Progenitor cell of endocrine pancreas (in vitro differentiated cells): Measurements from ENCODE around the gene STRADA. TPM values are rescaled to one million over a fixed set of nuclear protein-coding genes. Genes with fewer than 3 reads are reported as not detected.

ENCODE experiments used
- DNase-seq: peaks from one replicate; pipeline ENCODE4 v3.0.0; 2021; ENCODE audit warnings: low spot score; ENCODE audit not compliant: unreplicated experiment
- H3K27ac Mint-ChIP-seq: 2 replicates; pipeline ENCODE4 v1.8.0; 2021; ENCODE audit warnings: mild to moderate bottlenecking, moderate library complexity, mixed read lengths
- H3K27me3 Mint-ChIP-seq: 2 replicates; pipeline ENCODE4 v1.8.0; 2021; ENCODE audit warnings: mixed read lengths
- H3K36me3 Mint-ChIP-seq: 2 replicates; pipeline ENCODE4 v1.8.0; 2022; ENCODE audit warnings: mixed read lengths; ENCODE audit not compliant: insufficient read depth
- H3K4me1 Mint-ChIP-seq: 2 replicates; pipeline ENCODE4 v1.8.0; 2021; ENCODE audit warnings: low read depth, mixed read lengths
- H3K4me3 Mint-ChIP-seq: 2 replicates; pipeline ENCODE4 v1.8.0; 2021; ENCODE audit warnings: low read depth, mild to moderate bottlenecking, moderate library complexity, mixed read lengths
- H3K9me3 Mint-ChIP-seq: 2 replicates; pipeline ENCODE4 v1.8.0; 2021; ENCODE audit warnings: low read depth, mixed read lengths
- total RNA-seq: library from RNA; stranded (reverse); gene quantifications from 2 replicates; pipeline ENCODE4 v1.2.1, GENCODE V29; 2021
- TF ChIP-seq, protein P1 (sequence below): fragments of 200-600 bp; sonication (generic); IDR thresholded peaks from one replicate; pipeline ENCODE4 v1.5.0; 2021; ENCODE audit warnings: antibody characterized with exemption, mild to moderate bottlenecking; ENCODE audit not compliant: unreplicated experiment

STRADA gene
- total RNA-seq, 1 donor from 2014 or later: 49.7 TPM

DNA sequence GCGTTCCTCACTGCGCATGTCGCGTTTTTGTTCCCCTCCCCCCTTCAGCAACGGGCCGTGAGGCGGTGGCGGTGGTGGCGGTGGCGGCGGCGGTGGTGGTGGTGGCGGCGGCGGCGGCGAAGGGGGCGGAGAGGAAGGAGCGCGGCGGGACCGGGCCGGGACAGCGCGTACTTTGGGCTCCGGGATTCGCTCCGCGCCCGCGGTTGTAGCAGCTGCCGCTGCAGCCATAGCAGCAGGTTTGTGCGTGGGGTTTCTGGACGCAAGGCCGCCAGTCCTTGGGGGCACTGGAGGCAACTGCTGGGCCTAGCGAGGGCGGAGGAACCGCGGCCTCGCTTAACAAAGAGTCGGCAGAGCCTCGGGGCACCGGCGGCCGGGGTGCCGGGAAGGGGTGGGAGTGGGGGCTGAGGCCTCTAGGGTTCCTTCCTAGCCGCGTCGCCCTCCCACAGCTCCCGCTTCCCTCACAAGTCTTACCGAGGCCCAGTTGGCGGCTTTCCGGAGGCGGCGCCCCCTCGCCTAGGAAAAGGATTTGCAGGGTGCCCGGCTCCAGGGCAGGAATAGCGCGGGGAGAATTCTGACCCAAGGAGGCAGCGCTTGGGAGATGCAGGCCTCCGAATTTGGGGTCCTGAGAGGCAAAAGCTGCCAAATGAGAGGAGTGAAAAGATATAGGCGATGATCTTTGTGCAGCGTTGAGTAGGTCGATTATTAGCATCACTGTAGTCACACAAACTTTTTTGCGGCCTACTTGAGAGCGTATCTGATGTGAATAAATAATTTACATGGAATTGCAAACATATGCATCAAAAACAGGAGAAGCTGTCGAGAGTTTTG is 32.8 kb upstream of the STRADA start, which contains the start of gene DDX42:
TSS of gene DDX42 (plus strand) at position 30 of the 828 bp plus-strand sequence. CDS start 12,880 bp downstream, outside the sequence.
- Mint-ChIP-seq H3K27ac (peak within 1 kb of the TSS; percentile 100), H3K4me1 (peaks cover 21% of the 10 kb centered on the region), H3K27me3 (no peaks in the 10 kb centered on the region), H3K36me3 (peaks cover 4% of the 10 kb centered on the region), H3K4me3 (peak within 1 kb of the TSS; percentile 98), H3K9me3 (no peaks in the 10 kb centered on the region)
- TF ChIP-seq, protein P1, sequence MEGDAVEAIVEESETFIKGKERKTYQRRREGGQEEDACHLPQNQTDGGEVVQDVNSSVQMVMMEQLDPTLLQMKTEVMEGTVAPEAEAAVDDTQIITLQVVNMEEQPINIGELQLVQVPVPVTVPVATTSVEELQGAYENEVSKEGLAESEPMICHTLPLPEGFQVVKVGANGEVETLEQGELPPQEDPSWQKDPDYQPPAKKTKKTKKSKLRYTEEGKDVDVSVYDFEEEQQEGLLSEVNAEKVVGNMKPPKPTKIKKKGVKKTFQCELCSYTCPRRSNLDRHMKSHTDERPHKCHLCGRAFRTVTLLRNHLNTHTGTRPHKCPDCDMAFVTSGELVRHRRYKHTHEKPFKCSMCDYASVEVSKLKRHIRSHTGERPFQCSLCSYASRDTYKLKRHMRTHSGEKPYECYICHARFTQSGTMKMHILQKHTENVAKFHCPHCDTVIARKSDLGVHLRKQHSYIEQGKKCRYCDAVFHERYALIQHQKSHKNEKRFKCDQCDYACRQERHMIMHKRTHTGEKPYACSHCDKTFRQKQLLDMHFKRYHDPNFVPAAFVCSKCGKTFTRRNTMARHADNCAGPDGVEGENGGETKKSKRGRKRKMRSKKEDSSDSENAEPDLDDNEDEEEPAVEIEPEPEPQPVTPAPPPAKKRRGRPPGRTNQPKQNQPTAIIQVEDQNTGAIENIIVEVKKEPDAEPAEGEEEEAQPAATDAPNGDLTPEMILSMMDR: peak; percentile 44
- peak; percentile 84 for DNase-seq

DNA sequence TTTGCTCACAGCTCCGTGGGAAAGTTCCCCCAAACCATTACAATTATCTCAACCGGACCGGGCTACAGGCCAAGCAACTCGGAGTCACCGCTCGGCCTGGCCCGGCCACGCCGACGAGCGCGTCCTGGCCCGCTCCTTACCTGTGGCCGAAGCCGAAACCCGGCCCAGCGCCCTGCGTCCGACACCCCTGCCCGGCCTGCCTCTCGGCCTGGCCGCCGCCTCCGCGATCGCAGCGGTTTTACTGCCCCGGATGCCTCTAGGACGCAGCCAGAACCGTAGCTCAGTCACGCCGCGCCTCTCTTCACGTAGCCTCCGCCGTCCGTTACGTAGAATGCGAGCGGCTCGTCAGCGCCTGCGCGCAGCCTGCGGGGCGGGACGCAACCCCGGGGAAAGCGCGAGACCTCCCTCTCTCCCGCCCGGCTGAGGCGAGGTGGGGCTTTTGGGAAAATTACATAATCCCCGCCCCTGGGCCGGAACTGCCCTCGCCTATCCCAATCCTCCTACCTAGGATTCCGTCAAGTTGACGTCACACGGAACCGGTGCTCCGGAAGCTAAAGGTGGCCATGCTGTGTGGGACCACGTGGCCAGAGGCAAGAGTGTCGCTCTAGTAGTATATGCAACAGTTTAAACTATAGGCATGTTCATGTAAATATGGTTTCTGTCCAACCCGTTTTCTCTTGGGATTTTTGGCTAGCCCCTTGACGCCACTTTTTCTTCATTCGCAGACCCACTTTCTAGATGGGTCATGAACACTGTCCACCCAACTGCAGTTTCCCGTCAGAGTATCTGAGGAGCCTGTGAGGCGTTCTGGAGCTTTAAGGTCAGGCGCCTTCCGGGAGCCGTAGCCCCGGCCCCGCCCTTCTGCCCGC is 31.9 kb upstream of the STRADA start, which contains the start of gene CCDC47:
TSS of gene CCDC47 (minus strand) at position 326 of the 869 bp plus-strand sequence. CDS start 7,422 bp downstream, outside the sequence.
- TF ChIP-seq, protein P1: no peak
- Mint-ChIP-seq H3K36me3 (peaks cover 4% of the 10 kb centered on the region), H3K9me3 (no peaks in the 10 kb centered on the region), H3K4me3 (peak within 1 kb of the TSS; percentile 98), H3K27me3 (no peaks in the 10 kb centered on the region), H3K27ac (peak within 1 kb of the TSS; percentile 100), H3K4me1 (peaks cover 21% of the 10 kb centered on the region)
- DNase-seq: peak; percentile 96

DNA sequence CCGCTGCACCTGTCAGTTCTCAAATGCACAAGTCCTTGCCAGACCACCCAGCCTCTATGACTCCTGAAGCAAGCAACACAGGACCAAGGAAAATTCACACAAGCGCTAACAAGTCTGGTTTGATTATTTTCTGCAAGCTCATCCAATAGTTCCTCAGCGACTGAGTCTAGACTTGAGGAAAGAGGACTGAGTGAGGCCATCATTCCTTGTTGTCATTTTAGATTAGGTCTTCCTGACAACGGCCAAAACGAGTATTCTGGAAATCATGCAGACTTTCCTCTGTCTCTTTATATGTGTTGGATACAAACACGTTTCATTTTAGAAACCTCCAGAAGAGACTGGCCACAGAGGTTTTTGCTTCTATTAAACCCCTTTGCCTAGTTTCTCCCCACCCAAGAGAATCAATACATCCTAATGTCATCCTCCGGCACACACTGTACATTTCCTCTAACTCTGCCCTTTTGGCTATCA is 31.2 kb upstream of the STRADA start:
- H3K27me3 Mint-ChIP-seq: no peaks in the 10 kb centered on the region

DNA sequence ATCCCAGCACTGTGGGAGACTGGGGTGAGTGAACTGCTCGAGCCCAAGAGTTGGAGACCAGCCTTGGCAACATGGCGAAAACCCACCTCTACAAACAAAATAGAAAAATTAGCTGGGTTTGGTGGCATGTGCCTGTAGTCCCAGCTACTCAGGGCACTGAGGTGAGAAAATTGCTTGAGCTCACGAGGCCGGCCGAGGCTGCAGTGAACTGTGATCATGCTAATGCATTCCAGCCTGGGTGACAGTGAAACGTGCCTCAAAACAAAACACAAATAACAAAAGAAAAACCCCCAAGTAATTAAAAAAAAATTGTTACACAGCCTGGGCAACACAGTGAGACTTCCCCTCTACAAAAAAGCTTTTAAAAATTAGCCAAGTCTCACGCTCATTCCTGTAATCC is 26.8 kb upstream of the STRADA start:
- no peak overlapping the region for H3K27ac Mint-ChIP-seq

More for the DNA sequence above, 31.2 kb upstream of the STRADA start:
- Mint-ChIP-seq H3K9me3 (no peaks in the 10 kb centered on the region), H3K27ac (peak overlapping the region; percentile 100), H3K4me1 (peaks cover 21% of the 10 kb centered on the region), H3K4me3 (peak overlapping the region; percentile 98), H3K36me3 (peaks cover 4% of the 10 kb centered on the region)
- TF ChIP-seq, protein P1: no peak
- no peak for DNase-seq

More for the DNA sequence above, 26.8 kb upstream of the STRADA start:
- Mint-ChIP-seq H3K4me3 (no peak overlapping the region), H3K9me3 (no peaks in the 10 kb centered on the region), H3K36me3 (peaks cover 13% of the 10 kb centered on the region), H3K27me3 (no peaks in the 10 kb centered on the region), H3K4me1 (peaks cover 10% of the 10 kb centered on the region)
- TF ChIP-seq, protein P1: no peak
- DNase-seq: no peak
